Esophagus muscularis mucosa (tissue), 4 donors: ENCODE data around the gene CDV3.

Experiments
- EP300 ChIP-seq: sonication (generic); formaldehyde crosslinking; IDR thresholded peaks from one replicate; pipeline ENCODE4 v1.6.1; 2017; ENCODE audit warnings: antibody characterized with exemption
- POLR2A ChIP-seq: fragments of 450-650 bp; IDR thresholded peaks from one replicate; pipeline ENCODE4 v1.6.1; 2017; ENCODE audit warnings: antibody characterized with exemption, moderate library complexity, mild to moderate bottlenecking, low read depth
- TF ChIP-seq, protein P1 (sequence below), 3 experiments: fragments of 200-600 bp in 2 of 3; fragments of 450-650 bp in 1 of 3; sonication (generic) in 2 of 3; IDR thresholded peaks; one replicate each; pipeline ENCODE4 v1.5.1; 2017 to 2019; ENCODE audit warnings: antibody characterized with exemption in 3 of 3, mild to moderate bottlenecking in 2 of 3, moderate library complexity in 1 of 3

- TF ChIP-seq POLR2A (peak; percentile 45), EP300 (no peak)
- TF ChIP-seq, protein P1, sequence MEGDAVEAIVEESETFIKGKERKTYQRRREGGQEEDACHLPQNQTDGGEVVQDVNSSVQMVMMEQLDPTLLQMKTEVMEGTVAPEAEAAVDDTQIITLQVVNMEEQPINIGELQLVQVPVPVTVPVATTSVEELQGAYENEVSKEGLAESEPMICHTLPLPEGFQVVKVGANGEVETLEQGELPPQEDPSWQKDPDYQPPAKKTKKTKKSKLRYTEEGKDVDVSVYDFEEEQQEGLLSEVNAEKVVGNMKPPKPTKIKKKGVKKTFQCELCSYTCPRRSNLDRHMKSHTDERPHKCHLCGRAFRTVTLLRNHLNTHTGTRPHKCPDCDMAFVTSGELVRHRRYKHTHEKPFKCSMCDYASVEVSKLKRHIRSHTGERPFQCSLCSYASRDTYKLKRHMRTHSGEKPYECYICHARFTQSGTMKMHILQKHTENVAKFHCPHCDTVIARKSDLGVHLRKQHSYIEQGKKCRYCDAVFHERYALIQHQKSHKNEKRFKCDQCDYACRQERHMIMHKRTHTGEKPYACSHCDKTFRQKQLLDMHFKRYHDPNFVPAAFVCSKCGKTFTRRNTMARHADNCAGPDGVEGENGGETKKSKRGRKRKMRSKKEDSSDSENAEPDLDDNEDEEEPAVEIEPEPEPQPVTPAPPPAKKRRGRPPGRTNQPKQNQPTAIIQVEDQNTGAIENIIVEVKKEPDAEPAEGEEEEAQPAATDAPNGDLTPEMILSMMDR (IDR thresholded peaks at IDR 0.05): no peak
Measured at GRCh38 chr3:133573054-133573628, 345 bp upstream of the CDV3 start.
